GM19023 (cell line): Measurements from ENCODE around the gene STYX.
"Not testable (repeated sequence)": the region's sequence is repeated elsewhere in the genome, so short reads cannot be mapped to it uniquely, and the experiment has no call there.

Source experiments
- ATAC-seq: cut with Tn5 transposase; IDR thresholded peaks from one replicate; pipeline ENCODE4 v1.9.1; 2021; ENCODE audit warnings: mild to moderate bottlenecking, moderate library complexity; ENCODE audit not compliant: unreplicated experiment

STYX gene

GRCh38 chr14:52723514-52724359 is 6.2 kb upstream of the STYX start:
- no peak for ATAC-seq

GRCh38 chr14:52724360-52724644 is 5.7 kb upstream of the STYX start:
- no peak for ATAC-seq

DNA sequence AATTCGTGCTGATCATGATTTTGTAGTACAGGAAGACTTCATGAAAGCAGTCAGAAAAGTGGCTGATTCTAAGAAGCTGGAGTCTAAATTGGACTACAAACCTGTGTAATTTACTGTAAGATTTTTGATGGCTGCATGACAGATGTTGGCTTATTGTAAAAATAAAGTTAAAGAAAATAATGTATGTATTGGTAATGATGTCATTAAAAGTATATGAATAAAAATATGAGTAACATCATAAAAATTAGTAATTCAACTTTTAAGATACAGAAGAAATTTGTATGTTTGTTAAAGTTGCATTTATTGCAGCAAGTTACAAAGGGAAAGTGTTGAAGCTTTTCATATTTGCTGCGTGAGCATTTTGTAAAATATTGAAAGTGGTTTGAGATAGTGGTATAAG is 2.5 kb upstream of the STYX start:
- not testable (repeated sequence) for ATAC-seq

DNA sequence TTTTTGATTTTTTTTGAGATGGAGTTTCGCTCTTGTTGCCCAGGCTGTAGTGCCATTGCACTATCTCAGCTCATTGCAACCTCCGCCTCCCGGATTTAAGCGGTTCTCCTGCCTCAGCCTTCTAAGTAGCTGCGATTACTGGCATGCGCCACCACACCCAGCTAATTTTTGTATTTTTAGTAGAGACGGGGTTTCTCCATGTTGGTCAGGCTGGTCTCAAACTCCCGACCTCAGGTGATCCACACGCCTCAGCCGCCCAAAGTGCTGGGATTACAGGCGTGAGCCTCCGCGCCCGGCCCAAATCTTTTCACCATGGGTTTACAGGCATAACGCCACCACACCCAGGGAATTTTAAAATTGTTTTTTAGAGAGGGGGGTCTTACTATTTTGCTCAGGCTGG is 931 bp upstream of the STYX start:
- ATAC-seq, result not testable (repeated sequence)

DNA sequence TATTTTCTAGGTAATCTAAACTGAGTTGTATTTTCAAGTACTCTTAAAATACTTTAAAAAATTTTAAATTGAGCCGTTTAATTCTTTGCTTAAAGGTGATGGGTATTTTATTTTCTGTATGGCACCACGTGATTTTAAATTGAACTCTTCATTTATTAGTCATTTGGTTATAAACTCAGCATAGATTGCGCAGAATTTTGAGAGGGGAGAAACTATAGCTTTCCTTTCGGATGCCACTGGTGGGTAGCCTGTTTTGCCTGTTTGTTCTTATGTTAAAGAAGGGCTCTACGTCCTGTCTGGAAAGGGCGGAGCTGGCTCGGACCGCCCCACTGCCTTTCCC is 411 bp upstream of the STYX start:
- ATAC-seq, result no peak

- ATAC-seq, result no peak
Measured at GRCh38 chr14:52730709-52731111, 744 bp downstream of the STYX start.

- ATAC-seq, result no peak
Measured at GRCh38 chr14:52733824-52734223, 3.9 kb downstream of the STYX start.

DNA sequence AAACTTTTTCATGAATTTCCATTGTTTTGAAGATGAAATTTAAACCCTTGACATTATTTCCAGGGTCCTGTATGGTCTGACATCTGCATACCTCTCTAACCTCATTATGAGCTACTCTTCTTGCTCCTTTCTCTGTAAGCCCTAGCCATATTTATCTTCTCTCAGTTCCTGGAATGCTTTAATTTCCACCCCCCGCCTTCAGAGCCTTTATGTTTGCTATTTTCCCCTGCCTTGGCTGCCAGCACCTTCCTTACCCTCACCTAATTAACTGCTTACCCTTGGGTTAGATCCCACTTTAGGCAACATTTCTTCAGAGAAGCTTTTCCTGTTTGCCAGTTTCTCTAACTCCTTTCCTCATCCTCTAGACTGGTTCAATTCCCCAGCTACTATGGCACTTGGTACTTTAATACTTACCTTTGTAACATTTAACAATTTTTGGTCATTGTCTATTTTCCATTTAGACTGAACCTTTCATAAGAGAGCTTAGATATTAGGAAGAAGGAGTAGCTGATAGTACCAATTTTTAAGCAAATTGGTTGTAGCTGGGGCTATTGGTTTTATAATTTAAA is 6.0 kb downstream of the STYX start:
- ATAC-seq, result no peak

- ATAC-seq, result no peak
Measured at GRCh38 chr14:52738409-52738808, 8.4 kb downstream of the STYX start.

DNA sequence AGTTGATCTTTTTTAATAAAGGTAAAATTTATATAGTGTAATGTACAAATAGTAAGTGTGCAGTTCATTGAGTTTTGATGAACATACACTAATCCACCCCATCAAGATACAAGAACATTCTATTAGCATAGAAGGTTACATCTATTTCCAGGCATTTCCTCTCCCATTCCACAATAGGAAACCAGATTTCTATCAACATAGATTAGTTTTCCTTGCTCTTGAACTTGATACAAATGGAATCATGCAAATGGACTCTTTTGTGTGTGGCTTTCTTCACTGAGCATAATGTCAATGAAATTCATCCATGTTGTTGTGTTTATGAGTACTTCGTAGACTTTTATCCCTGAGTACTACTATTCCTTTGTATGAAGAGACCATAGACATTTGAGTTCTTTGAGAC is 10.8 kb downstream of the STYX start:
- no peak for ATAC-seq

GRCh38 chr14:52741865-52742264 is 11.9 kb downstream of the STYX start:
- ATAC-seq, result no peak

DNA sequence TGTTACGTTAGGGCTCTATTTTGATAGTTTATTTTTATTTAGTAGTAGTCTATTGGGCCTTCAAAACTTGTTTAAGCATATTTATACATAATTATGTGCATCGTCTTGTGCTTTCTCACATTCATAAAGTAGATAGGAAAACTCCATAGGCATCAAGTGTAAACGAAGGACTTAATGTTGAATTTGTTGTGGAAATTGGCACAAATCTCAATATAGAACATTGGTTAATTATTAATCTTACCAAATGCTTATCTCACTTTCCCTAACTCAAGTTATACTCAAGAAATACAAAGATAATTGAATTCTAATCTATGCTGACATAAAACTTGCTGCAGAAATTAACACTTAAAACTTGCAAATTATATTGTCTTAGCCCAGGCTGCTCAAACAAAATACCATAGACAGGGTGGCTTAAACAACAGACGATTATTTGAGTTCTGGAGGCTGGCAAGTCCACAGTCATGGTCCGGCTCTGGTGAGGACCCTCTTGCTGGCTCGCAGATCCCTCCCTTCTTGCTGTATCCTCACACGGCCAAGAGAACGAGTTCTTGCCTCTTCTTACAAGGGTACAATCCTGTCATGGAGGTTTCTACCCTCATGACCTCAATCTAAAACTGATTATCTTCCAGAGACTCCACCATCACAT is 18.8 kb downstream of the STYX start:
- ATAC-seq, result no peak

GRCh38 chr14:52755607-52756316 is 25.8 kb downstream of the STYX start:
- no peak for ATAC-seq

GRCh38 chr14:52759145-52759544 is 29.2 kb downstream of the STYX start:
- ATAC-seq, result no peak

DNA sequence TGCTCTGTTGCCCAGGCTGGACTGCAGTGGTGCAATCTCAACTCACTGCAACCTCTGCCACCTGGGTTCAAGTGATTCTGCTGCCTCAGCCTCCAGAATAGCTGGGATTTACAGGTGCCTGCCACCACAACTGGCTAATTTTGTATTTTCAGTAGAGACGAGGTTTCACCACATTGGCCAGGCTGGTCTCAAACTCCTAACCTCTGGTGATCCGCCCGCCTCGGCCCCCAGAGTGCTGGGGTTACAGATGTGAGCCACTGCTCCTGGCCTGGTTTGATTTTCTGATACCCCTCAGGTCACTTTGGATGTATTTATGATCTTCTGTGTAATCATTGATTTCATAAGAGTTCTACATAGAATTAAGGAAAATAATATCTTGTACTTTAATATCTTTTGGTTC is 33.0 kb downstream of the STYX start:
- not testable (repeated sequence) for ATAC-seq

GRCh38 chr14:52767058-52767833 is 37.3 kb downstream of the STYX start:
- no peak for ATAC-seq

GRCh38 chr14:52769887-52770286 is 39.9 kb downstream of the STYX start:
- ATAC-seq, result no peak

DNA sequence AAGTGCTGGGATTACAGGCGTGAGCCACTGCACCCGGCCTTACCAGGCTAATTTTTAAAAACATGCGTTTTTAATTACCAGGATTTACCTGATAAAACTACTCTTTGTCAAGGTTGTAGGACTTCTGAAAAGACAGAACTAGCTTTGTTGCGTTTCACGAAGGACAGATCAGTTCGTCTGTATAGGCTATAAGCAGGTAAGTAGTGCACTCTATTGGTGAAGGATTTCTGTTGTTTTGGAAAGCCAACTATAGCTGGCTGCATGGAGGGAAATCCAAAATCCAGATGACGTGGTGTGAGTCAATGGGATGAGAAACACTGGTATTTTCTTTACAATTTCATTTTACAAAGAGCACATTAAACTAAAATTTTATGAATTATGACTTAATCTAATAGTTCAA is 46.9 kb downstream of the STYX start:
- ATAC-seq, result no peak

DNA sequence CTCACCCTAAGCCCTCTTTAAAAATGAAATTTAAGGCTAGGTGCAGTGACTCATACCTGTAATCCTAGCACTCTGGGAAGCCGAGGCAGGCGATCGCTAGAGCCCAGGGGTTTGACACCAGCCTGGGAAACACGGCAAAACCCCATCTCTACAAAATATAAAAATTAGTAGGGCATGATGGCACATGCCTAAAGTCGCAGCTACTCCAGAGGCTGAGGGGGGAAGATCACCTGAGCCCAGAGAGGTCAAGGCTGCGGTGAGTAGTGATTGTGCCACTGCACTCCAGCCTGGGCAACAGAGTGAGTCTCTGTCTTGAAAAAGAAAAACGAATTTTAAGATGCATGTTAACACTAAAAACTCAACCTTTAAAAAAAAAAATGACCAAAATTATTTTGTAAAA is 48.7 kb downstream of the STYX start:
- ATAC-seq, result no peak

- no peak for ATAC-seq
Measured at GRCh38 chr14:52780893-52781292, 50.9 kb downstream of the STYX start.

DNA sequence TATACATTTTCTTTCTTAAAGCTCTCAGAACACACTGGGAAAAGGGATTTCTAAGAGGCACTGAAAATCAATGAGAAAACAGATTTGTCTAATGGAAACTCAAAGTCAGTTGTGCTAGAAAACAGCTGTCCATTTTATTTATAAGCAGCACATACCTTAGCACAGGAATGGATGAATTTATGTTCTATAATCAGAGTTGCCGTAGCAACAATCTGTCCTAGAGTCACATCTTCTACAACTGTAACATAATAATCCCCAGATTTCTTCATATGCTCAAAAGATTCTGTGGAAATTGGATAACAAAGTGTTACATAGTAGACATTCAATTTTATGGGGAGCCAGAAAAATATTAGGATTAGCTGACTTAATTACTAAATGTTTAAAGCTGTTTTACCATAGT is 51.7 kb downstream of the STYX start:
- ATAC-seq, result no peak
